A204.1 (cell line): ENCODE measurements around the gene AMBRA1.

Source experiments
- FAIRE-seq: peaks from 2 replicates; lab custom pipeline; 2012; peaks lifted over from hg19 to GRCh38; lab: Jason Lieb, UNC

AMBRA1 gene

DNA sequence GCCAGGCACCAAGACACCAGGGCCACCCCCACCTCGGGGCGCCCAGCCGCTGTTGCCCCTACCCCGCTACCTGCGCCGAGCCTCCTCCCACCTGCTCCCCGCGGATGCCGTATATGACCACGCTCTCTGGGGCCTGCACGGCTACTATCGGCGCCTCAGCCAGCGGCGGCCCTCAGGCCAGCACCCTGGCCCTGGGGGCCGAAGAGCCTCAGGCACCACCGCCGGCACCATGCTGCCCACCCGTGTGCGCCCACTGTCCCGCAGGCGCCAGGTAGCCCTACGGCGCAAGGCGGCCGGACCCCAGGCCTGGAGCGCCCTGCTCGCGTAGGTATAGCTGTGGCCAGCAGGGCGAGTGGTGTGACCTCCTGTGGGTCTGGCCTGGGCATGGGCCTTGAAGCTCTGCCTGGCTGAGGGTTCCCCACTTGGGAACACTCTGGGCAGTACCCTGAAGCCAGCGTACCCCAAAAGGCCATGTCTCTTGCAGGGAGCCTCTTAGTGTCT lies 227.1 kb downstream of the AMBRA1 start:
- no peak for FAIRE-seq

DNA sequence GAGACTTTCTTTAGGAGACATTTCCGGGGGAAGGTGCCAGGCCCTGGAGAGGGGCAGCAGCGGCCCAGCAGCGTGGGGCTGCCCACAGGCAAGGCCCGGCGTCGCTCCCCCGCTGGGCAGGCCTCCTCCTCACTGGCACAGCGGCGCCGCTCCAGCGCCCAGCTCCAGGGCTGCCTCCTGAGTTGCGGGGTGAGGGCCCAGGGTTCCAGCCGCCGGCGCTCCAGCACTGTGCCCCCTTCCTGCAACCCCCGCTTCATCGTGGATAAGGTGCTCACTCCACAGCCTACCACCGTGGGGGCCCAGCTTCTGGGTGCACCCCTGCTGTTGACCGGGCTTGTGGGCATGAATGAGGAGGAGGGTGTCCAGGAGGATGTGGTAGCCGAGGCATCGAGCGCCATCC lies 227.6 kb downstream of the AMBRA1 start:
- FAIRE-seq, result no peak

DNA sequence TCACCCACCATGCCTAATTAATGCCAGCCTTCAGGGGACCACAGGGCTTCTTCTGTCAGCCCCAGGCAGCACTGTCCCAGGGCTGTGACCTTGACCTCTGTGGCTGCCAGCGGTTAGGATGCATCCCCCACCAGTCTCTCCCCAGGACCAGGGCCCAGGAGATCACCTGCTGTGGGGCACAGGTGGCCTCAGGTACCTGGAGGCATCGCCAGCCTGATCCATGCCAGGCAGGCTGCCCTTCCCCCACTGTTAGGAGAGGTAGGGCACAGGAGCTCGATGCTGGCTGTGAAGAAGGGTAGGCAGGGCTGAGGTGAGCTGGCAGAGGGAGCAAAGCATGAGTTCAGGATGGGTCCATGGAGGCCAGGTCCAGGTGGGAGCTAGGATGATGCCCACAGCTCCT lies 229.0 kb downstream of the AMBRA1 start:
- no peak for FAIRE-seq

DNA sequence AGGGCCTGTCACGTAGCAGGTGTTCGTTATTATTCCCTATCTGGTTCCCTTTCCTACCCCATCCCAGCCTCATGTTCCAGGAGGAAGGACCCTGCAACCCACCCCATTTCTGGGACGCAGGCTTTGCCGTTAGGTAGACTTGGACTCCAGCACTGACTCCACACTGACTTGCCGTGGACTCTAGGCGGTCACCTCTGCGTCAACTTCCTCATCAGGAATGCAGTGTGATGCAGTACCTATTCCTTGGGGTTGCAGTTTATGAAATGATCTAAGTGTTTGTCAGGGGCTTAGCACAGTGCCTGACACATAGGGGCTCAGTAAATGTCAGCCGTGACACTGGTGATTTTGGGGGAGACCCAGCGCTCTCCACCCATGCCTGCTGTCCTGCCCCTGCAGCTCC lies 229.8 kb downstream of the AMBRA1 start:
- no peak for FAIRE-seq

DNA sequence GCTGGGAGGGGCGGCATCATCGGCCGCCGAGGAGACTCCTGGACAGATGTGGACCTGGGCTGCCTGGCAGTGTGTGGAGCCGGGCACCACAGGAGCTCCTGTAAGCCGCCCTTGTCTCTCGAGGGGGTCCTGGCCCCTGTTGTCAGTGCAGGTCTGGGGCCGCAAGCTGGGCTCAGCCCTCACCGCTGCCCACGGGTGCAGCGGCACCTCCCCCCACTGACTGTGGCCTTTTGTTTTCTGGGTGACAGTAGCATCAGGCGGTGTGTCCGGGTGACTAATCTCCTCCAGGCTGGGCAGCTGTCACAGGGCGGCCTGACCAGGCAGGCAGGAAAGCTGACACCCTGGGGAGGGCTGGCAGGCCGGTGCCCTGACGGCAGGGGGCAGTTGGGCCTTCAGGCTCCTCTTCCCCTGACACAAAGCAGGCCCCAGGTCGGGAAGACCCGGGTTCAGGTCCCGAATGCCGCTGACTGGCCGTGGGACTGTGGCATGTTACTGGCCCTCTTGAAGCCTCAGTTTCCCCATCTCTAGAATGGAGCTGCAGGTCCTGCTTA lies 230.3 kb downstream of the AMBRA1 start:
- no peak for FAIRE-seq

DNA sequence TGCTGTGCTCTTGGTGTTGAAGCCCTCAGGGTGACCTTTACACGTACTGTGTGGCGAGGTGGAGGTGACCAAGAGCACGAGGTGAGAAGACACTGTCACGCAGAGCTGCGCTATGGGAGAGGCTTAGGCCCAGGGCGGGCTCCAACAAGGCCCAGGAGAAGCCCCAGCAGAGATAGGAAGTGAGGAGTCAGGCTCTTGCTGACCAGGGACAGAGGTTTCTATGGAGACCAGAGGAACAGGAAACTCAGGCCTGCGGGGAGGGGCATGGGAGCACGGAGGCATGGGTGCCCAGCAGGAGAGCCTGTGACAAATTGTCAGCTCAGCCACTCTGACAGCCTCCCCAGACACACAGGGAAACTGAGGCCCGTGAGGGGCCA lies 230.8 kb downstream of the AMBRA1 start:
- no peak for FAIRE-seq

DNA sequence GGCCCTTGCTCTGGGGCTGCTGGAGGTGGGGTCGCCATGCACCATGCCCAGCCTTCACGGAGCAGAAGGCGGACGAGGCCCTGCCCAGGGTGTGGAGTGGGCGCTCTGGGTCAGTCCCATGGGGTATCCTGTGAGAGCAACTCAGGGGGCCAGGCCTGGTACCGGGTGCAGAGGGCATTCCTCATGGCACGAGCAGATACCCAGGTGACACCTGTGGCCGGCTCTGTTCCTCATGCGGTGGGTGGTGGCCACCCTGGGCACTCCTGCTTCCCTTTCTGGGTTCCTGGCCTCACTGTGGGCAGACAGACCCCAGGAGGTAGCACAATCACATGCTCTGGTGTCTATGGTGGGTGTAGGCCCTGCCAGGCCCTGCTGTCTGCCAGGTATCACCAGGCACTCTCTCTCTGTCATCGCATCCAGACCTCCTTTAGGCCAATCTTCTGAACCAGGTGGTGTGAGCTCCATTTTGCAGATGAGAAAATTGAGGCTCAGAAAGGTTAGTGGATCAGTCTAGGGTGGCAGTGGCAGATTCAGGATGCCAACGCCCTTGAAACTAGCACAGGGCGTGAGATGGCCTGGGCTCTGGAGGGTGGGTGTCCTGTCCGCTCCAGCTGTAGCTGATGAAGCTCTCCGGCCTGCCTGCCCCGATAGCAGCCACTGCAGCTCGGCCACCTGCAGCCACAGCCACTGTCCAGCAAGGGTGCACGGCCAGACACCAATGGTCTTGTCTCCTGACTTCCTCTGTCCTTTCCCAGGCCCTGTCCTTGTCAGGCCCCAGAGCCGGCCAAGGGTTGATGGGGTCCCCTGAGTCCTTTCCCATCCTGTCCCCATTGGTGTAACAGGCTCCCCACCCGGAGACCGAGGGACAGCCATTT lies 231.4 kb downstream of the AMBRA1 start:
- FAIRE-seq, result no peak

DNA sequence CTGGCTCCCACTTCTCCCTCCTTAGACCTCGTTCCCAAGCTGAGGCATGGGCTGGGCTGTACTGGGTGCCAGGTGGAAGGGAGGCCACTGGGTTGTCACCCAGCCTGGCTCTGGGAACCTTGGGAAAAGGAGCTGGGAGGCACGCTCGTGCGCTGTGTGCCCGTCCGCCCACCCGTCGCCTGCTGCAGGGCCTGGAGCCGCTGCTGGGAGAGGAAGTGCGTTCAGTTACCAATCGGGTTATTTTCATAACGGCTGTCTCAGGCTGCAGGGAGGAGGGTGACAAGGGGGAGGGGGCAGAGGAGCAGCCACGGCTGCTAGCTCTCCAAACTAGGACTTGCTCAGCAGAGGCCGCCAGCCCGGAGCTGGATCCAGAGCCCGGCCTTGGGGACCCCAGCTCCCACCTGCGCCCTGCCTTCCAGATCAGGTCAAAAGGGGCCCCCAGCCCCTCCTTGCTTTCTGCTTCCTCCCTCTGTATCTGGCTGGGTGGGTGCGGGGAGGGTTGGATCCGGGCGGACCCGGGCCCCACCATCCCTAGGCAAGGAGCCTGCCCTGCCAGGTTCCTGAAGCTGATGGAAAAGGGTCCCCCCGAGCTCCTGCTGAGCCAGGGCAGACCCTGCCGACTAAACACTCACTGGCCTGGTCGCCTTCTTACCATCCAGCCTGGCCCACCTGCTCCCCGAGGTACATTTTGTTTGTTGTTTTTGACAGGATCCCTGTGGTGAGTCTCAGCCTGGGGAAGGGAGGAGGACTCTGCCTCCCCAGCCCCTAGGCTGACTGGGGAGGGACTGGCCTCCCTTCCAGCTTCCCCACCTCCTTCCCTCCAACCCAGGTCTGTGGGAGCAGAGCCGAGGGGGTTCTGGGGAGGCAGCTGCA lies 232.3 kb downstream of the AMBRA1 start:
- no peak for FAIRE-seq

DNA sequence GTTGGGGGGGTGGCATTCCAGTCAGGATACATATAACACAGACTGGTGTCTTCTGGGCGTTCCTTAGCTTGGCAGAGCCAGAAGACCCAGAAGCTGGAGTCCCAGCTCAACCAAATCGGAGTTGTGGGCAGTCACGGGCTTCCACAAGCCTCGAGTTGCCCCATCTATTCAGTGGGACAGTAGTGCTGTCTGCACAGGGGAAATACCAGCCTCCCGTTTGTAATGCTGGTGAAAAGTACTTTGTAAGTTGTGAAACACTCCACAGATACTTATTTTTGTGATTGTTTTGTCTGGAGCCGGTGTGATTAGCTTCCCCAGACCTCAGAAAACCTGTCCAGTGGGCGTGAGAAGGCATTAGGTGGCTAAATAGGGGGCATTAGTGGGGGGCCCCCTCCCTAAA lies 232.9 kb downstream of the AMBRA1 start:
- no peak for FAIRE-seq

DNA sequence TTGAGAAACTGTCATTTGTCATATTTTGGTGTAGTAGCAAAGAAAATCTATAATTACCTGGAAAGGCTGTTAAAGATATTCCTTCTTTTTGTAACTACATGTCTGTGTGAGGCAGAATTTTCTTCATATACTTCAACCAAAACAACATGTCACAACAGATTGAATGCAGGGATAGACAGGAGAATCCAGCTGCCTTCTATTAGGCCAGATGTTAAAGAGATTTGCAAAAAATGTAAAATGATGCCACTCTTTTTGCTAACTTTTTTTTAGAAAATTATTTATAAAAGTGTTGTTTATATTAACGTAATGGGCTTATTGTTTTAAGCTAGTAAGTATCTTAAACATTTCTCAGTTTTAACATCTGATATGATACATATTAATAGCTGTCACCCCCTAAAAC lies 233.9 kb downstream of the AMBRA1 start:
- FAIRE-seq, result no peak

DNA sequence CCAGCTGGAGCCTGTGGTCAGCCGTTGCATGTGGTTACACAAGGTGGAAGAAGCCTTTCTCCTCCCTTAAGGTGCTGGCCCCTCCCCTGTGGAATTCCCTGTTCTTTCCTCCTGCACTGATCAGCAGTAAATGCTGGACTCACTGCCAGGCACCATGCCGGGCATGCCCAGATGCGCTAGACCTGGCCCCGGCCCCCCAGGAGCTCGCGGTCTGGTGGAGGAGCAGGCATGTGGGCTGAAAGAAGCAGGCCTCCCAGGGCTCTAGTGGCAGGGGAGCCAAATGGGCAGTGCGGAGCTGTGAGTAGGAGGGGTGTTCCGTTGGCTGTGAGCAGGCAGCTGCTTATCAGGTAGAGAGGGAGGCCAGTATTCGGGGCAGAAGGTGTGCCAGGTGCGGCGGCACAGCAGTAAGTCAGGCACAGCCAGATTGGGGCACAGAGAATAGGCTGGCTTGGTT lies 236.3 kb downstream of the AMBRA1 start:
- FAIRE-seq, result no peak

DNA sequence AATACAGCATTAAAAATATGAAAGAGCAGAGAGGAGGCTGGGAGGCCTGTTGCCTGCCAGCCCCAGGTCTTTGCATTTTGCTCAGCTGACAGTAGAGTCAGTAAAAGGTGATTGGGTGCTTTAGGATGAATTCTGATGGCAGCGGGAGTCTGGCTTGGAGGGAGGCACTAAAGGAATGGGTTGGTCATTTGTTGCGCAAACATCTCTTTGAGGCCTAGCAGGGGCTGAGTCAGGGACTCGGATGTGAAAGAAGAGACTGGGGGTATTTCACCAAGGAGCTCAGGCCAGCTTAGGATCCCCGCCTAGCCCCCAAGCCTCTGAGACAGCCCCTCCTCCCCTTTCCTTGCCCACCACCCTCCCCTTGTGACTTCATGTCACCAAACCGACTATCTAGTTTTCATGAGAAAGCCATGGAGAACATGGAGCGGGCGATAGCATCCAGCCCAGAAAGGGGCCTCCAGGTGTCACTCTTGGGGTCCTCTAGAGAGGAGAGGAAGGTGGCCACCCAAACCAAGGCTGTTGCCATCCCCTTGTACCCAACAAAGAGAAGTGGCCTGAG lies 236.8 kb downstream of the AMBRA1 start:
- FAIRE-seq, result no peak

DNA sequence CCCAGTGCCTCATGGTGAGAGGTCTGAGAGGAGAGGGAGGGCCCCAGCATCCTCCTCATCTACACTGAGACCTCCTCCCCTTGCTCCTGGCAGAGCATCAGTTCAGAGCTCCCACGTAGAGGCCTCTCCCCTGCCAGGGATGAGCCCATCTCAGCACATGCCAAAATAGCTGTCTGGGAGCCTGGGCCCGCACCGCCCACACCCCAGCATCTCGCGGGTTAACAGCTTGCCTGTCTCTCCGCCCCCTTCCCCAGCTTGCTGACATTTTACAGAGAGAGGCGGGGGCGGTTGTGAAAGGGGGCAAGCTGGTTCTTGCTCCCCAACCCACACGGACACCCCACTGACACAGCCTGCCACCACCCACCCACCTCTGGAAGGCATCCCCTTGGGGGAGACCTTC lies 240.1 kb downstream of the AMBRA1 start:
- no peak for FAIRE-seq

DNA sequence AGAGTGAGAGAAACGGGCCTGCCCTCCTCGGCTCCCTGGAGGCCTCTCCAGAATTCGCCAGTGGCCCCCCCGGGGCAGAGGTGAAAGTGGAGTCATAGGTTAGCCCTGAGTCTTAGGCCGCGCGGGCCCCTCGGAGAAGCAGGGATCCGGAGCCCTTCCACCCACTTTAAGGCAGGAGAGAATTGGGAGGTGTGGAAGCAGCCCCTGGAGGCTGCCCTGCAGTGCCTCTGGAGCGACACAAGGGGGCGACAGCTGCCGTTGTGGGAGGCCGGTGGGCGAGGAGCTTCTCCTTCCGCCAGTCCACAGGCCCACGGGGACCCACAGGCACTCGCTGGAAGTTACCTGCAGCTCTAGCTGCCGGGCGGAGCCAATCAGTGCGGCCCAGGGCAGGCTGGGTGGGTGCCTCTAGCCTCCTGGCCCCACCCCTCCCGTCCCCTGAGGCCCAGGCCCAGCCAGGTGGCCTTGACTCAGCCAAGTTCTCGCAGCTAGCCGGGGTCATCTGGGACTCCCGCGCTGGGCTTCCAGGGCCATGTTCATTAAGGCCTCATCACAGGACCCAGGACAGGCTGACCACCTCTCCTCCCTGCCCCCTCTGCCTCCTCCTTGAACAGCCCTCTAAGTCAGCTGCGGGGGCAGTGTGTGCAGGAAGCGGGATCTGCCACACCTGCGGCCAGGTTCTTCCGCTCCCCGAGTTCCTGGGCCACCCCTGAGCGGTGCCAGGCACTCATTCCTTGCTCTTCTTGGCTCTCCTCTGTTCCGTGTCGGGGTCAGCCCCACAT lies 241.6 kb downstream of the AMBRA1 start:
- no peak for FAIRE-seq

DNA sequence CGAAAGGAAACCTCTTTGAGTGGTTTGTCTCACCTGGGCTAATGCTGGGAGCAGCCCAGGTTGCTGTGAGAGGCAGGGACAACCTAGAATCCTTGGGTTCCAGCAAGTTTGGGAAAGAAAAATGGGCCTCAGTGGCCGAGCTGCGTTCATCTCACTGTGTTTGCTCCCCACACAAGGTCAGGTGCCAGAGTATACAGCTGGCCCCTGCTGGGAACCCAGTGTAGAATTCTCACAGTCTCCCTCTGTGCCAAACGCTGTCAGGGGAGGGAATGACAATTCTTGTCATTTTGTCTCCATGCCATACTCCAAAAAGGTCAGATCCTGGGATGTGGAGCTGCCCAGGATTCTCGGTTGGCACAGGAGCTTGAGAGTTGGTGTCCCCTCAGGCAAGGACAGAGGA lies 242.2 kb downstream of the AMBRA1 start:
- no peak for FAIRE-seq

DNA sequence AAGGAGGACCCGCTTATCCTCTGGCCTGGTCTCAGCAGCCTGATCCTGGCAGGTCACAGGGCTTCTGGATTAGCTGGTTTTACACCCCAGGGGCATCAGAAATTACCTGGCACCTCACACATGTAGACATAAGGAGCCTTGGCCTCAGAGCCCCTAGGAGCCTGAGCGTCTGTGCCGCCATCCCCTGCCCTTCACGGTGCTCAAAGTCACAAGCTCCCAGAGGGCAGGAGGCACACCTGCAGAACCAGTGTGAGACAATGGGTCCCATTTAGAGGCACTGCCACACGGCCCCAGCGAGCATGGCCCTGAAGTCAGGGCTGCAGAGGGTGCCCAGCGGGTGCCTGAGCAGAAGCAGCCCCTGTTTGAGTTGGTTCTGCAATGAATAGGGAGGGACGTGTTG lies 242.7 kb downstream of the AMBRA1 start:
- no peak for FAIRE-seq

DNA sequence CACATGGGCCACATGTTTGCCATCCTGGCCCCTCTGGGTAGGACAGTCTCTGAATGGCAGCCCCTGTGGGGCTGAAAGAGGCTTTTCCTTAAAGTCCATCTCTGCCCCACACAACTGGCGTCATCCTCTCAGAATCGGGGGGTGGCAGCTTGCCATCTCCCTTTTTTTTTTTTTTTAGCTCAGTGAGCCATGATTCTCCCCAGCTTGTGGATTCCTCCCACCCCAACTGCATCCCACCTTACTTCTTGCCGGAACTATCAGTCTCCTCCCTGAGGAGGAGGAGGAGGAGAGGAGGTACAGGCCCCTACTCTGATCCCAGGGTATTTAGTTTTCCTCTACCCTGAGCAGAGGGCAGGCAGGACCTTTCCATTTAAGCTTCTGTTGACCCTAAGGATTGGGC lies 243.1 kb downstream of the AMBRA1 start:
- no peak for FAIRE-seq

DNA sequence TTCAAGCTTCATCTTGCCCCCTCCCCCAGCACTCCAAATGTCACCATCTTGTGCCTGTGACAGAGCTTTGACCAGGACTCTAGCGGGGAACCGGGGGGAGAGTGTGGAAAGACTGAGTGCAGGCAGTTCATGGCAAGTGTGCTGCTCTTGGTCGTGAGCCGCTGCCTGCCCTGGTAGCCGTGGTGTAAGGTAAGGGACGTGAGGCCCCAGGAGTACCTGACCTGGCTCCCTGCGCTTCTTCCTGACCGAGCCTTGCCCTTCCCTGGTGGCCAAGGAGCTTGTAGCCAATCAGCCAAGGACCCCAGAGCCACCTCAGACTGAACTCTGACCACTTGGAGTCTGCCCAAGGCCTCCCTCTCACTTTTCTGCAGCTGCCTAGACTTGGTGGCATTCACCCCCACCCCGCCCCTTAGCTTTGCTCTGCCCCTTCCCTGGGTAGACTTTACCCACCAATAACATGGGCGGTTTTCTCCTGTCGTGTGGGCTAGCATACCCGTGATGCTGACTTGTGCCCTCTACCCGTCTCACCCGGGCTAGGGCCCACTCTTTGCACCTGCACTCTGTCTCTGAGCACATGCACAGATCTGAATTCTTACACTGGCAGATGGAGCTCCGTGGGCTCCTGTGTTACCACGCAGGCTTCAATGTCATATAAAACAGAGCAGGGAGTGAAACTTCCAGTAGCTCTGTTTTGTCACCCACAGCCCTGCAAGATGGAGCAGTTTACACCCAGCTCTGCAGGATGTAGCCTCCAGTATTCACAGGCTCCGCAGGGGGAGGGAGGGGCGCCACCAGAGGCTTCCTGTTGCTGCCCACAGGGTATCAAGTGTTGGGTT lies 245.0 kb downstream of the AMBRA1 start:
- no peak for FAIRE-seq

DNA sequence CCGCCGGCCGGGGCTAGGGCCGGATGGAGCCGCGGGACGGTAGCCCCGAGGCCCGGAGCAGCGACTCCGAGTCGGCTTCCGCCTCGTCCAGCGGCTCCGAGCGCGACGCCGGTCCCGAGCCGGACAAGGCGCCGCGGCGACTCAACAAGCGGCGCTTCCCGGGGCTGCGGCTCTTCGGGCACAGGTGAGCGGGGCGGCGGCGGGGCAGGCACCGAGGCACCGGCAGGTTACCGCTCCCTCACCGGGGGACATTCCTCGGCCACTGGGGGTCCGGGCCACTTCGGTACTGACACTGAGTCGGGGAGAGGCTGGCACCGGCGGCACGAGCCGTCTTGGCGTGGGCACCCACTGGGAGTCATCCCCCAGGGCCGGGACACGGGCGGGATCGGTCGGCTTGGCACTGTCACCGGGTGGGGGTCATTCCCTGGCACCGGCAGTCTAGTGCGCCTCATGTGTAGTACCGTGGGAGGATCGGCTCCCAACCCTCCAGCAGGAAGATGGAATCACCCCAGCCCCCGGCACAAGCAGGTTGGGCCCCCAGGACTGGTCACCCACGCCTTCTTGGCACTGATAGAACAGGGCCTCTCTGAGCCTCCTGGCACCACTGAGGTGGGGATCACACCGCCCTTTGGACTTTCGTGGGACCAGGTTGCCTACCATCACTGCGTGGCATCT lies 246.0 kb downstream of the AMBRA1 start:
- FAIRE-seq, result no peak

DNA sequence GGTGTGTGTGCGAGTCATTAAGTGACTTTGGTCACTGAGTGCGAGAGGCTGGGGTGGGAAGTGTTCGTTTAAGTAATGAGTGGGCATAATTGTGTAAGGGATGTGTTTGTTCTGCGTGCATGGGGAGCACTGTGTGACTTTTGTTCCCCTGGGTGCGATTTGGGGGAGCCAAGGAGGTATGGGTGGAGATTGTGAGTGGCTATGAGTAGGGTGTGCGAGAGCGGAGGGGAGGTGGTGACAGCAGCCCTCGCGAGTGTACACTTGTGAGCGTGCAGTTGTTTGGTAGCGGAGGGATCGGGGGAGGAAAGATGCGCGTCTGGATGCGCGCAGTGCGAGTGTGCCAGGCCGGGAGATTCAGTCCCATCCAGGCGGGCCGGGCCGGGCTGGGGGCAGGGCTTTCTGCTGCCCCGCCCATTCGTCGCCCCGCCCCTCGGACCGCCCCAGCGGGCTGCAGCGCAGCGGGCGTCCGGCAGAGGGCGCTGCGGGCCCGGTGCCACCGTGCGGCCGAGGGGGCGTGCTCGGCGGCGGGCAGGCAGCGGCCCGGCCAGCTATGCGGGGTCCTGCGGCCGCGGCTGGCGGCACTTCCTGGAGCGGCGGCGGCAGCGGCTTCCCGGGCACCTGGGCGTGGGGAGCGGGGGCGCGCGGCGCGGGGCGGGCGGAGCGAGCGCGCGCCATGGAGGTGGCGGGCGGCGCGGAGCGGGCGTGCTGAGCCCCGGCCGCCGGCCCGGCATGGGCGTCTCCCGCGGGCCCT lies 246.8 kb downstream of the AMBRA1 start, which contains the start of gene DGKZ:
Gene DGKZ (plus strand): TSS at position 578 of the 751 bp plus-strand sequence. CDS start 197 bp downstream, outside the sequence.
- no peak for FAIRE-seq
